ENCODE results near the gene DUSP1. TPM values are rescaled to one million over a fixed set of nuclear protein-coding genes. Genes with fewer than 3 reads are reported as not detected.

The DUSP1 gene
- total RNA-seq, 4 donors from 2014 or later: 811 to 2,389 (median 1,820) TPM

GRCh38 chr5:172771439-172772111 lies 580 bp upstream of the DUSP1 start:
- 0 to 1% methylated on average over 20 to 31 of the region's 40 CpGs for WGBS, 2 donors
- no peak for TF ChIP-seq POLR2A (IDR thresholded peaks at IDR 0.05)
- TF ChIP-seq CTCF (IDR thresholded peaks at IDR 0.05): no peak
- no peak for DNase-seq (ENCODE audit: low spot score in 2 of 2)
- intact Hi-C loops (cut with DNase I; ENCODE audit: low total_unique reads): loop anchor here (5.0 to 10.0 kb wide), 2 partner anchors 54 to 153 kb away; no protein-coding TSS in a partner anchor
- H3K4me3 ChIP-seq (ENCODE audit: low read depth, poor library complexity, severe bottlenecking): peak overlapping the region; percentile 28

GRCh38 chr5:172770374-172770674 lies 671 bp downstream of the DUSP1 start:
- DNase-seq (ENCODE audit: low spot score in 2 of 2): peak in 1 of 2 donors; percentile 92
- intact Hi-C loops (cut with DNase I; ENCODE audit: low total_unique reads): loop anchor here (5.0 to 10.0 kb wide), 2 partner anchors 53 to 154 kb away; no protein-coding TSS in a partner anchor
- no peak for TF ChIP-seq CTCF (IDR thresholded peaks at IDR 0.05)
- TF ChIP-seq POLR2A (IDR thresholded peaks at IDR 0.05): no peak
- peak overlapping the region; percentile 75 for H3K4me3 ChIP-seq (ENCODE audit: low read depth, poor library complexity, severe bottlenecking)
- WGBS, 2 donors: 0% methylated on average over 5 to 9 of the region's 29 CpGs

- DNase-seq (ENCODE audit: low spot score in 2 of 2): peak in 1 of 2 donors; percentile 75
- no peak for TF ChIP-seq CTCF (IDR thresholded peaks at IDR 0.05)
- TF ChIP-seq POLR2A (IDR thresholded peaks at IDR 0.05): no peak
- H3K4me3 ChIP-seq (ENCODE audit: low read depth, poor library complexity, severe bottlenecking): peak overlapping the region; percentile 75
- intact Hi-C loops (cut with DNase I; ENCODE audit: low total_unique reads): loop anchor here (5.0 to 10.0 kb wide), 3 partner anchors 52 to 155 kb away; no protein-coding TSS in a partner anchor
- 3 to 8% methylated on average over 21 of the region's 21 CpGs for WGBS, 2 donors
These were observed 1.2 kb downstream of the DUSP1 start for GRCh38 chr5:172769616-172770373.

GRCh38 chr5:172769342-172769615 lies 1.7 kb downstream of the DUSP1 start:
- peak overlapping the region; percentile 75 for H3K4me3 ChIP-seq (ENCODE audit: low read depth, poor library complexity, severe bottlenecking)
- DNase-seq (ENCODE audit: low spot score in 2 of 2): no peak
- 19 to 32% methylated on average over 2 of the region's 2 CpGs for WGBS, 2 donors
- peak in 1 of 2 donors; percentile 17 for TF ChIP-seq POLR2A (IDR thresholded peaks at IDR 0.05)
- no peak for TF ChIP-seq CTCF (IDR thresholded peaks at IDR 0.05)
- intact Hi-C loops (cut with DNase I; ENCODE audit: low total_unique reads): loop anchor here (5.0 kb wide), 1 partner anchor 133 kb away; no protein-coding TSS in a partner anchor

GRCh38 chr5:172768573-172769341 lies 2.2 kb downstream of the DUSP1 start:
- TF ChIP-seq POLR2A (IDR thresholded peaks at IDR 0.05): no peak
- peak overlapping the region; percentile 75 for H3K4me3 ChIP-seq (ENCODE audit: low read depth, poor library complexity, severe bottlenecking)
- intact Hi-C loops (cut with DNase I; ENCODE audit: low total_unique reads): loop anchor here (5.0 kb wide), 1 partner anchor 134 kb away; no protein-coding TSS in a partner anchor
- DNase-seq (ENCODE audit: low spot score in 2 of 2): peak in 1 of 2 donors; percentile 87
- WGBS, 2 donors: 26 to 29% methylated on average over 20 of the region's 20 CpGs
